ENCODE measurements around the gene OR2V2.
"Not testable (repeated sequence)": the region's sequence is repeated elsewhere in the genome, so short reads cannot be mapped to it uniquely, and the experiment has no call there.

OR2V2 gene

DNA sequence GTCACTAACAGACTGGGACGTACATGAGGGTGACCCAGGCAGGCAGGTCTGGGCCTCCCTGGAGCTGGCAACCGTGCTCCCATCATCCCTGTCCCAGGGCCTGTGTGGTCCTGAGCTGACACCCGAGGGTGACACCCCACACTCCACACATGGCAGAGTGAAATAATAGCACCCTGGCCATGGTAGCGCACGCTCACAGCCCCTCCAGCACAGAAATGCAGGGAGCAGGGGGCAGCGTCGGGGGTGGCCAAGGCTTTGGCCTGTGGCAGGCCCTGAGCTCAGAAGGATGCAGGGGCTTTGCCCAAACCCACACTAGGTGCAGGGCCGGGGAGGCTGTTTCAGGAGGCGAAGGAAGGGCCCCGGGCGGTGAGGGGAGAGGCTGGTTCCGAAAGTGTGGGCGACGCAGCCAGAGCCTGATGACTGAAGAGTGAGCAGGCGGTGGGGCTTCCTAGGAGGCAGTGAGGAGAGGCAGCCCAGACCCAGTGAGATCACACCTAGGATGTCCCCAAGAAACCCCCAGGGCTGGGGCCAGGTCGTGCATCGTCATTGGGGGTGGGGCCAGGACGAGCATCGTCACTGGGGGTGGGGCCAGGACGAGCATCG, 12.9 kb downstream of the OR2V2 start:
- TF ChIP-seq, protein P1, sequence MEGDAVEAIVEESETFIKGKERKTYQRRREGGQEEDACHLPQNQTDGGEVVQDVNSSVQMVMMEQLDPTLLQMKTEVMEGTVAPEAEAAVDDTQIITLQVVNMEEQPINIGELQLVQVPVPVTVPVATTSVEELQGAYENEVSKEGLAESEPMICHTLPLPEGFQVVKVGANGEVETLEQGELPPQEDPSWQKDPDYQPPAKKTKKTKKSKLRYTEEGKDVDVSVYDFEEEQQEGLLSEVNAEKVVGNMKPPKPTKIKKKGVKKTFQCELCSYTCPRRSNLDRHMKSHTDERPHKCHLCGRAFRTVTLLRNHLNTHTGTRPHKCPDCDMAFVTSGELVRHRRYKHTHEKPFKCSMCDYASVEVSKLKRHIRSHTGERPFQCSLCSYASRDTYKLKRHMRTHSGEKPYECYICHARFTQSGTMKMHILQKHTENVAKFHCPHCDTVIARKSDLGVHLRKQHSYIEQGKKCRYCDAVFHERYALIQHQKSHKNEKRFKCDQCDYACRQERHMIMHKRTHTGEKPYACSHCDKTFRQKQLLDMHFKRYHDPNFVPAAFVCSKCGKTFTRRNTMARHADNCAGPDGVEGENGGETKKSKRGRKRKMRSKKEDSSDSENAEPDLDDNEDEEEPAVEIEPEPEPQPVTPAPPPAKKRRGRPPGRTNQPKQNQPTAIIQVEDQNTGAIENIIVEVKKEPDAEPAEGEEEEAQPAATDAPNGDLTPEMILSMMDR (IDR thresholded peaks at IDR 0.05; ENCODE audit: low read depth, low read length, missing control alignments), result no peak
- H3K4me3 ChIP-seq (ENCODE audit: low read depth, low read length), result peak overlapping the region; percentile 35
- DNase-seq (ENCODE audit: low read depth), result no peak
- in situ Hi-C loops (cut with HindIII; ENCODE audit: low sequenced_read_pairs), result no loop called here

DNA sequence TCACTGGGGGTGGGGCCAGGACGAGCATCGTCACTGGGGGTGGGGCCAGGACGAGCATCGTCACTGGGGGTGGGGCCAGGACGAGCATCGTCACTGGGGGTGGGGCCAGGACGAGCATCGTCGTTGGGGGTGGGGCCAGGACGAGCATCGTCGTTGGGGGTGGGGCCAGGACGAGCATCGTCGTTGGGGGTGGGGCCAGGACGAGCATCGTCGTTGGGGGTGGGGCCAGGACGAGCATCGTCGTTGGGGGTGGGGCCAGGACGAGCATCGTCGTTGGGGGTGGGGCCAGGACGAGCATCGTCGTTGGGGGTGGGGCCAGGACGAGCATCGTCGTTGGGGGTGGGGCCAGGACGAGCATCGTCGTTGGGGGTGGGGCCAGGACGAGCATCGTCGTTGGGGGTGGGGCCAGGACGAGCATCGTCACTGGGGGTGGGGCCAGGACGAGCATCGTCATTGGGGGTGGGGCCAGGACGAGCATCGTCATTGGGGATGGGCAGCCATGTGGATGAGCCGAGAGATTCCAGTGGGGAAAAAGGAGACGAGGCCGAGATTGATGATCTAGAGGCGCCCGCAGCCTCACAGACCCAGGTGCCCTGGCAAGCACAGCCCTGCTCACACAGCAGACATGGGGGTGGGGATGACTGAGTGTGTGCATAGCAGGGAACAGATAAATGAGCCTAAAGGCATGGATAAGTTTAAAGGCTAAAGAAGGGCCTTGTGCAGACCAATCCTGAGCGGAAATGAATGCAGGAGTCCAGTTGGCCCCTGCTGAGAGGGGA, 13.6 kb downstream of the OR2V2 start:
- DNase-seq (ENCODE audit: low read depth); in situ Hi-C loops (cut with HindIII; ENCODE audit: low sequenced_read_pairs): not testable (repeated sequence)

DNA sequence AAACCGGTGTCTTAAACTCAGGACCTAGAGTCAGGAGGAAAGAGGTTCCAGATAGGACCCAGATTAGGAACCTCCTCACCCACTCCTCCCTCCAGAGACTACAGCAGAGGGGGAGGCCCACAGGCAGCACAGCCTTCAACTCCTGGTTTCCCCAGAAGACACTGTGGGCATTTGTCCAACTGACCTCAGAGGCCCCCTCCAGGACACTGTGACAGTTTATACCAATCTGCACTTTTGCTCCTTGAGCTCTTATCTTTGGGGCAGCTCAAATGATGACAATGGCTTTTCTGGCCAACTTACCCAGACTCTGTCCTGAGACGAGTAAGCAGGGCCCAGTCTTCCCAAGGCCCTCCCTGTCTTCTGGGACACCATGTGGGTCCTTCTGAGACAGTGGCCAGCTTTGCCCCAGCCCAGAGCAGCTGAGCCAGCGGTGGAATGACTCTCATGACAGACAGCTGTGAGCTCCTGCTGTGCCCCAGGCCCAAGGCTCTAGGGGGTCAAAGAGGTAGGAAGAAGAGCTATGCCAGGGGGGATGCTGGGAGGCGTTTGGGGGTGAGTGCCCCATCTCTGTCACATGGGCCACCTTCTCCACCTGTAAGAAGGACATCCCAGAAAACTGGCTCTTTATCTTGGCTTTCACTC, 14.3 kb downstream of the OR2V2 start:
- no peak overlapping the region for H3K4me3 ChIP-seq (ENCODE audit: low read depth, low read length)
- in situ Hi-C loops (cut with HindIII; ENCODE audit: low sequenced_read_pairs), result no loop called here
- no peak for DNase-seq (ENCODE audit: low read depth)
- TF ChIP-seq, protein P1 (IDR thresholded peaks at IDR 0.05; ENCODE audit: low read depth, low read length, missing control alignments), result no peak

More for the DNA sequence above, 13.6 kb downstream of the OR2V2 start:
- H3K4me3 ChIP-seq (ENCODE audit: low read depth, low read length), result peak overlapping the region; percentile 15

DNA sequence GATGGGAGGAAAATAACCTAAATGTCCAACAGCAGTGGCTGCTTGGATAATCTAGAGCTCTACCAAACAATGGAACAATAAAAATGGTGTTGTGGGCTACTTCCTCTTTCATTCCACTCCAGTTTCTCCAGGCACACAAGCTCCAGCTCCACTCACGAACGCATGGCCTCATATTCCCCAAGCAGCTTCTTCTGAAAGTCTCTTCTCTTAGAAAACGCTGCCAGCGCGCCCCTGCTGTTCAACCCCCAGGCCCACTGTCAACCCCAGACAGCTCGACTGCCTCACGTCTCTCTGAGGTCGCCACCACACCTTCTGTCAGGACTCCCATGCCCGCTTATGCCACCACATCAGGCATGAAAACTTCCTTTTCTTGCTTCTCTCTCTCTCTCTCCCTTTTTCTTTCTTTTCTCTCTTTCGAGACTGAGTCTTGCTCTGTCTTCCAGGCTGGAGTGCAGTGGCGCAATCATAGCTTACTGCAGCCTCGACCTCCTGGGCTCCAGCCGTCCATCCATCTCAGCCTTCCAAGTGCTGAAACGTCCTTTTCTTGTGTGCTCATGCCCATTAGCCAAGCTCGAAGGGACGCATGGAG, 16.2 kb downstream of the OR2V2 start:
- no peak for DNase-seq (ENCODE audit: low read depth)
- H3K4me3 ChIP-seq (ENCODE audit: low read depth, low read length), result no peak overlapping the region
- in situ Hi-C loops (cut with HindIII; ENCODE audit: low sequenced_read_pairs), result no loop called here
- TF ChIP-seq, protein P1 (IDR thresholded peaks at IDR 0.05; ENCODE audit: low read depth, low read length, missing control alignments), result no peak

DNA sequence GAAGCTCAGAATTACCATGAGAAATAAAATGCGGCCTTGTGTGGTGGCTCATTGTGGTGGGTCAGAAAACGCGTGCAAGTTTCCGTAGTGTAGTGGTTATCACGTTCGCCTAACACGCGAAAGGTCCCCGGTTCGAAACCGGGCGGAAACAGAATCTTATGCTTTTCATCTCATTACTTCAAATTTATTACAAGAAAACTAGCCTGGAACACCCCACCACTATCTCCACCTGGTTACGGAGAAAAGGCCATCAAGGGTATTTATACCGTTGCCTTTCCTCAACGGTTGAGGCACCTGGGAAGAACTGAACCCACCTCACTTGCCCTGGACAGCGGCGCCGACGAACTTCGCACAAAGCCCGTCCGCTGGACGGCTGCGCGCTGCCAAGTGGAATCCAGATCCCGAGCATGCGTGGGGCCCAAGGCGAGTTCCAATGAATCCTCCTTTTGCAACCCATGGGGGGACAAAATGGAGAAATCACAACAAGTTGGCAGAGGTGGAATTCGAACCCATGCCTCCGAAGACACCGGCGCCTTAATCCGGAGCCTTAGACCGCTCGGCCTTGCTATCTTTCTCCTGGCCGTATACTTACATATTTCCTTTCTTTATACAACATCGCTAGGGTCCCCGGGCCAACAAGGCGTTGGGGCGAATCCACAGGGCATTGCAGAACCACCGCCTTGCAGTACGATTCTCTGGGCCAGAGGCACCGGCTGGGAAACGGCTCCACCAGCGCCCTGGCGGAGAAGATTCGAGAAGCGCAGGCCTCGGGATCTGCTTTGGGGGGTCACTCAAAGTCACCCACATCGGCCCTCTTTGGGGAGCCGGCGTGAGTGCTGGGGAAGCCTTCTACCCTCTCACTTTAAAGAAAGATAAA, 16.9 kb downstream of the OR2V2 start:
- TF ChIP-seq, protein P1 (IDR thresholded peaks at IDR 0.05; ENCODE audit: low read depth, low read length, missing control alignments), result no peak

DNA sequence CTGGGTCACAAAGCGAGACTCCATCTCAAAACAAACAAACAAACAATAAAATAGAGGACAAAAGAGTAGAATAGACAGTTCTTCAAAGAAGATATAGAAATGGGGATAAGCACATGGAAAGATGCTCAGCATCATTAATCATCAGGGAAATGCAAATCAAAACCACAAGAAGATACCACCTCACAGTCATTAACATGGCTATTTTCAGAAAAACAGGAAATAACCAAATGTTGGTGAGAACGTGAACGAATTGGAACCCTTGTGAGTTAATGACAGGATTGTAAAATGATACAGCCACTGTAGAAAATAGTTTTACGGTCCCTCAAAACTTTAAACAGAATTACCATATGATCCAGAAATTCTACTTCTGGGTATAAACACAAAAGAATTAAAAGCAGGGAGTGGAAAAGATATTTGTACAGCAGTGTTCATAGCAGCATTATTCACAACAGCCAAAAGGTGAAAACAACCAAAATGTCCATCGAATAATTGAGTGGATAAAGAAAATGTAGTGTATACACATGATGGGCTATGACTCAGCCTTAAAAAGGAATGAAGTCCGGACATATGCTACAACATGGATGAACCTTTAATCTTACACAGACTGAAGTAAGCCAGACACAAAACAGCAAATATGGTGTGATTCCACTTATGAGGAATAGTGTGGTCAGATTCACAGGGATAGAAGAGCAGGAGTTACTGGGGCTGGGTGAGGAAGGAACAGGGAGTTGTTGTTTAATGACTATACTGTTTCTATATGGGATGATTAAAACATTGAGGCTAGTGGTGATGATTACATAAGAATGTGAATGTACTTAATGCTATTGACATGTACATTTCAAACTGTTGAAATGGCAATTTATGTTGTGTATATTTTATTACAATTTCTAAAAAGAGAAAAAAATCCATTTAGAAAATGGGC, 19.7 kb downstream of the OR2V2 start:
- no peak for DNase-seq (ENCODE audit: low read depth)
- no peak overlapping the region for H3K4me3 ChIP-seq (ENCODE audit: low read depth, low read length)
- in situ Hi-C loops (cut with HindIII; ENCODE audit: low sequenced_read_pairs), result no loop called here
- TF ChIP-seq, protein P1 (IDR thresholded peaks at IDR 0.05; ENCODE audit: low read depth, low read length, missing control alignments), result no peak

More for the DNA sequence above, 16.9 kb downstream of the OR2V2 start:
- H3K4me3 ChIP-seq (ENCODE audit: low read depth, low read length), result peak overlapping the region; percentile 19
- no peak for DNase-seq (ENCODE audit: low read depth)
- in situ Hi-C loops (cut with HindIII; ENCODE audit: low sequenced_read_pairs), result no loop called here
